Astrocyte of the spinal cord (primary cell): ENCODE results near the gene KANSL3.
"Not testable (repeated sequence)": the region's sequence is repeated elsewhere in the genome, so short reads cannot be mapped to it uniquely, and the experiment has no call there.

Source experiments
- DNase-seq: peaks from one replicate; pipeline ENCODE4 v3.0.0; 2011; ENCODE audit warnings: low read depth, low spot score
- H3K4me3 ChIP-seq: 2 replicates; pipeline ENCODE4 v1.5.1; 2011; ENCODE audit warnings: low read depth, mild to moderate bottlenecking, low read length, moderate library complexity
- in situ Hi-C: cut with HindIII; loops from 2 replicates; pipeline ENCODE4 v1.10.0; 2017; ENCODE audit warnings: low sequenced_read_pairs
- TF ChIP-seq, protein P1 (sequence below): IDR thresholded peaks from 2 replicates; pipeline ENCODE4 v1.5.1; 2012; ENCODE audit warnings: low read depth, mild to moderate bottlenecking, low read length, inconsistent platforms

Gene KANSL3

DNA sequence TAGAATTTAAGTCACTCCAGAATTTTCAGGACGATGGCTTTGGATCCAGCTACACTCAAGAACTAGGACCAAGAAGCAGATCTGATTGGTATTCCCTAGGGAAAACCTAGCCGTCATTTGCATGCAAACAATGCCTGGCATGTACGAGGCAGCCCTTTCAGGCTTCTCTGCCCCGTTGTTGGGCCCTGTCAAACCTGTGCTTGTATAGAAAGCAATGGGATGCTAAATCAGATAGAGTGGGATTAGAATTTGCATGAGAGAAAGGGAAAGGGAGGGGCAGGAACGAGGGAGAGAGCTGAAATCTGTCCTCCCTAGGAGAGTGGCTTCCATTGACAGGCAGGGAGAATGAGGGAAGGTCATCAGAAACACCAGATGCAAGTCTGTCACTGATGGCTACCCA is 73.0 kb downstream of the KANSL3 start:
- DNase-seq = no peak
- no peak overlapping the region for H3K4me3 ChIP-seq
- in situ Hi-C loops = loop anchor here (25.0 kb wide), 1 partner anchor 247 kb away; the partner anchor contains the start of gene CNNM3
- TF ChIP-seq, protein P1, sequence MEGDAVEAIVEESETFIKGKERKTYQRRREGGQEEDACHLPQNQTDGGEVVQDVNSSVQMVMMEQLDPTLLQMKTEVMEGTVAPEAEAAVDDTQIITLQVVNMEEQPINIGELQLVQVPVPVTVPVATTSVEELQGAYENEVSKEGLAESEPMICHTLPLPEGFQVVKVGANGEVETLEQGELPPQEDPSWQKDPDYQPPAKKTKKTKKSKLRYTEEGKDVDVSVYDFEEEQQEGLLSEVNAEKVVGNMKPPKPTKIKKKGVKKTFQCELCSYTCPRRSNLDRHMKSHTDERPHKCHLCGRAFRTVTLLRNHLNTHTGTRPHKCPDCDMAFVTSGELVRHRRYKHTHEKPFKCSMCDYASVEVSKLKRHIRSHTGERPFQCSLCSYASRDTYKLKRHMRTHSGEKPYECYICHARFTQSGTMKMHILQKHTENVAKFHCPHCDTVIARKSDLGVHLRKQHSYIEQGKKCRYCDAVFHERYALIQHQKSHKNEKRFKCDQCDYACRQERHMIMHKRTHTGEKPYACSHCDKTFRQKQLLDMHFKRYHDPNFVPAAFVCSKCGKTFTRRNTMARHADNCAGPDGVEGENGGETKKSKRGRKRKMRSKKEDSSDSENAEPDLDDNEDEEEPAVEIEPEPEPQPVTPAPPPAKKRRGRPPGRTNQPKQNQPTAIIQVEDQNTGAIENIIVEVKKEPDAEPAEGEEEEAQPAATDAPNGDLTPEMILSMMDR = no peak

DNA sequence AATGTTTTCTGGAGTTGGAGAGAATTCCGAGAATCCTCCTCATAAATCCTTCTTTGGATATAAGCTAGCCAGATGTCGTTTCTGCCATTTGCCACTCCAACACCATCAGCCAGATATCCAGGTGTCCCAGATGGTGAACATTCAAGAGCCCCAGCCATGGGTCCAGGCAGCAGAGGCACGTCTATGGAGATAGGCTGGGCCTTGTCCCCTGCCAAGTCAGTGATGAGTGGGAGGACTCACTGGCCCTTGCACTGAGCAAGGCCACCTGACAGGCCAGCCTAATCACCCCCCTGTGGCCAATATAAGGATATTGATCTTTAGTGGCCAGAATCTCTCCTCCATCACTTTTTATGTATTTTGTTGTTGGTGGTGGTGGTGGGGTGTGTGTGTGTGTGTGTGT is 73.5 kb downstream of the KANSL3 start:
- DNase-seq = no peak
- in situ Hi-C loops = loop anchor here (25.0 kb wide), 1 partner anchor 248 kb away; the partner anchor contains the start of gene CNNM3
- TF ChIP-seq, protein P1 = no peak
- H3K4me3 ChIP-seq = no peak overlapping the region

DNA sequence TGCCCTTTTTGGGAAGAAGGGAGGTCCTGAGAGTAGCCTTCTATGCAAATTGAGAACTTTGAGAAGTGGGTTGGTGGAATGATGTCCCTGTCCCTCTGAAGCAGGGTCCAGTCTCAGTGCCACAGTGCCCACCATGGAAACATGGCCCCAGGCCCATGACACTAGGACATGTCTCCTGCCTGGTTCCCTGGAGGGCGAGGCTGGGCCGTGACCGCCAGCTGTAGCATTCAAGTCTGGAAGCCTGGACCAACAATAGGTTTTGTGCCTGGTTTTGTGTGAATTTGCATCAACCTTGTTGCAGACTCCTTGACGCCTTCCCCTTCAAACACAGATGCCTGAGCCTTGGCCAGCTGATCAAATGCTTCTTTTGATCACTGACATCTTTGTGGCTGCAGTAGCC is 74.1 kb downstream of the KANSL3 start:
- in situ Hi-C loops = loop anchor here (25.0 kb wide), 1 partner anchor 248 kb away; the partner anchor contains the start of gene CNNM3
- H3K4me3 ChIP-seq = no peak overlapping the region
- TF ChIP-seq, protein P1 = no peak
- DNase-seq = no peak

DNA sequence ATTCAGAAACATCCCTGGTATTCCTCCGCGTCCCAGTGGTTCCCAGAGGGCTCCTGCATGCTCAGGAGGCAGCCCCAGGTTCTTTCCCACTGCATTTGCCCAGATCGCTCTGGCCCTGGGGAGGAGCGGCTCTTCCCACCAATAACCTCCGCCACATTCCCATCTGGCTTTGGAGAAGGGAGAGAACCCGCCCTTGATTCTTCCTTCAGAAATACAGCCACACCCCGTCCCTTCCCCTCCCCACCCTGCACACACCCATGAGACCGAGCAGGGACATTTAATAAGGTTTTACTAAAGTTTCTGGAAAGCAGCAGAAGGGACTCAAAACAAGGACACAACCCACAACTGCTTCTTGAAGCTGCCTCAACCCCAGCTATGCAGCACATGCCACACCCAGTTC is 79.6 kb downstream of the KANSL3 start:
- H3K4me3 ChIP-seq = no peak overlapping the region
- TF ChIP-seq, protein P1 = no peak
- in situ Hi-C loops = loop anchor here (25.0 kb wide), 1 partner anchor 254 kb away; the partner anchor contains the start of gene CNNM3
- DNase-seq = no peak

DNA sequence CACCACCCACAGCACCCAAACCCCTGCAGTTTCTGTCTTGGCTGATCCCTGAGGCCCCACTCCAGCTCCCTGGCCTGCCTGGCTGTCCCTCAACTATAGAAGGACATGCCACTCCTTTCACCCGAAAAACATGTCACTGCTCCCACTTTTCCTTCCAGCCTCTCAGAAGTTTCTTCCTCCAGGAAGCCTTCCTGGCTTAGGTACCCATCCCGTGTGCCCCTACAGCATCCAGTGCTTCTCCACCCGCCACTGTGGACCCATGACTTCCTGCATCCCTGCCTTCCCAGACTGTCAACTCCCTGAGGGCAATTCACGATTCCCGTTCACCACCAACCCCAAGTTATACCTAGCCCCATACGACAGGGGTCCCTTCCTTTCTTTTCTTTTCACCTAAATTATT is 80.1 kb downstream of the KANSL3 start:
- TF ChIP-seq, protein P1 = no peak
- in situ Hi-C loops = loop anchor here (25.0 kb wide), 1 partner anchor 254 kb away; the partner anchor contains the start of gene CNNM3
- H3K4me3 ChIP-seq = no peak overlapping the region

DNA sequence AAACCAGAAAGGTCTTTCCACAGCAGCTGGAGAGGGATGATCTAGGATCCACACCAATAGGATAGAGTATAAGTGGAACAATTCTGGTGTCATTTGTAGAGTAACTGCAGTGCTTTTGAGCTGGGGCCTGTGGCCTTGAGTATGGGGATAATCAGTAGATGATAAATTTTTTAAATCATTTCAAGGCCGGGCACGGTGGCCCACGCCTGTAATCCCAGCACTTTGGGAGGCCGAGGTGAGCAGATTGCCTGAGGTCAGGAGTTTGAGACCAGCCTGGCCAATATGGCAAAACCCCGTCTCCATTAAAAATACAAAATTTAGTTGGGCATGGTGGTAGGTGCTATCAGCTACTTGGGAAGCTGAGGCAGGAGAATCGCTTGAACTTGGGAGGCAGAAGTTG is 80.7 kb downstream of the KANSL3 start:
- not testable (repeated sequence) for DNase-seq, H3K4me3 ChIP-seq
- in situ Hi-C loops = loop anchor here (25.0 kb wide), 1 partner anchor 255 kb away; the partner anchor contains the start of gene CNNM3

More for the DNA sequence above, 80.1 kb downstream of the KANSL3 start:
- no peak for DNase-seq

DNA sequence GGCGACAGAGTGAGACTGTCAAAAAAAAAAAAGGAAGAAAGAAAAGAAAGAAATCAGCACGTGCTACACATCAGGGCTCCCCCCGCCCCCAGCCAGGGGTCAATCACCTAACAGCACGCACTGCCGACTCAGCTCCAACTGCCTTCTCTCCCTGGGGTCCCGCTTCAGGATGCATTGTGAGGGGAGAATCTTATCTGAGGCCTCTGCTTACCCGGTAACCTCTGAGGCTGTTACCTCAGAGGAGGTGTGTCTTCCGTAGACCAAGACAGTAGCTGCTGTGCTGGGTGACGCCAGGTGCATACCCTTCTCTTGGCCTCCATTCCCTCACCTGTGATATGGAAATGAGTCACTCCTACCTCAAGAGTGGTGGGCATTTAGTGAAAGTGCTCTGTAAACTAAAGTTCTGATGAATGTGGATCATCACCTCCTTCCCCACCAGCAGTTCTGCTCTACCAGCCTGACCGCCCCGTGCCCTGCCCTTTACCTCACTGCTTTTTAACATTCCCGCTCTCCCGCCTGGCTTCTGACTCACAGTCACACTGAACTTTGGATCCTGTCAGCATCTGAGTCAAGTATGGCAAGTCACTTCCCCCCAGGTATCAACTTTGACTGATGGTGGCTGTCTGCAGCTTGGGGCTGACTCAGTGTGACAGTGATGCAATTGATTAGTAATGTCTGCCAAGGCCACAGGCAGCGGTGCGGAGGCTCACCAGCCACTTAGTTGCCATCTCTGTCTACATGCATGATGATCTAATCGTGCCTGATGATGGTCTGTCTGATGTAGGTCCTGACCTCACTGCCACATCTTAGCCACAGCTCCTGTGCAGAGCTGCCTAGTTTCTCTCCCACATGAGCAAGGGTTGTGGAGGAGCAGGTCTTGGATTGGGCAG is 81.4 kb downstream of the KANSL3 start:
- in situ Hi-C loops = loop anchor here (25.0 kb wide), 1 partner anchor 256 kb away; the partner anchor contains the start of gene CNNM3
- DNase-seq = peak; percentile 65
- no peak overlapping the region for H3K4me3 ChIP-seq
- TF ChIP-seq, protein P1 = no peak
